Stimulated activated CD4-positive, alpha-beta T cell treated with anti-CD3 and anti-CD28 coated beads, Interleukin-1b, Interleukin-23, amount 100 ng/mL, for 4 hours (primary cell): ENCODE data around the gene ASAP3.

Experiments
- DNase-seq, 2 donors: peaks; one replicate each; pipeline ENCODE4 v3.0.0-alpha.2; 2020; ENCODE audit warnings: low read depth in 2 of 2

The ASAP3 gene

GRCh38 chr1:23423415-23424292, 60.3 kb downstream of the ASAP3 start:
- DNase-seq, result no peak

GRCh38 chr1:23422941-23423340, 61.0 kb downstream of the ASAP3 start:
- no peak for DNase-seq

GRCh38 chr1:23422241-23422877, 61.6 kb downstream of the ASAP3 start:
- DNase-seq, result no peak

- DNase-seq, result no peak
Measured at GRCh38 chr1:23421753-23422240, 62.2 kb downstream of the ASAP3 start.

- no peak for DNase-seq
Measured at GRCh38 chr1:23421343-23421742, 62.6 kb downstream of the ASAP3 start.

- no peak for DNase-seq
Measured at GRCh38 chr1:23420778-23421177, 63.2 kb downstream of the ASAP3 start.

GRCh38 chr1:23419180-23419579, 64.8 kb downstream of the ASAP3 start:
- no peak for DNase-seq

- no peak for DNase-seq
Measured at GRCh38 chr1:23417570-23417969, 66.4 kb downstream of the ASAP3 start.

GRCh38 chr1:23416964-23417363, 67.0 kb downstream of the ASAP3 start:
- DNase-seq, result no peak

GRCh38 chr1:23408797-23409290, 75.1 kb downstream of the ASAP3 start:
- DNase-seq, result no peak

GRCh38 chr1:23407016-23407630, 76.9 kb downstream of the ASAP3 start:
- no peak for DNase-seq

- DNase-seq, result no peak
Measured at GRCh38 chr1:23405946-23406345, 78.0 kb downstream of the ASAP3 start.

- DNase-seq, result peak; percentile 85
Measured at GRCh38 chr1:23403735-23404486, 80.1 kb downstream of the ASAP3 start.

- no peak for DNase-seq
Measured at GRCh38 chr1:23403355-23403734, 80.6 kb downstream of the ASAP3 start.

GRCh38 chr1:23403038-23403336, 81.0 kb downstream of the ASAP3 start:
- no peak for DNase-seq

- no peak for DNase-seq
Measured at GRCh38 chr1:23402286-23403037, 81.5 kb downstream of the ASAP3 start.

GRCh38 chr1:23401313-23401712, 82.7 kb downstream of the ASAP3 start:
- no peak for DNase-seq

GRCh38 chr1:23400324-23401114, 83.5 kb downstream of the ASAP3 start:
- DNase-seq, result no peak

- DNase-seq, result no peak
Measured at GRCh38 chr1:23399229-23399628, 84.8 kb downstream of the ASAP3 start.

- DNase-seq, result no peak
Measured at GRCh38 chr1:23397908-23398307, 86.1 kb downstream of the ASAP3 start.
